GM18858 (cell line): ENCODE results near the gene IL17D.

Experiments used
- ATAC-seq: cut with Tn5 transposase; IDR thresholded peaks from one replicate; pipeline ENCODE4 v1.9.1; 2021; ENCODE audit not compliant: unreplicated experiment

The IL17D gene

DNA sequence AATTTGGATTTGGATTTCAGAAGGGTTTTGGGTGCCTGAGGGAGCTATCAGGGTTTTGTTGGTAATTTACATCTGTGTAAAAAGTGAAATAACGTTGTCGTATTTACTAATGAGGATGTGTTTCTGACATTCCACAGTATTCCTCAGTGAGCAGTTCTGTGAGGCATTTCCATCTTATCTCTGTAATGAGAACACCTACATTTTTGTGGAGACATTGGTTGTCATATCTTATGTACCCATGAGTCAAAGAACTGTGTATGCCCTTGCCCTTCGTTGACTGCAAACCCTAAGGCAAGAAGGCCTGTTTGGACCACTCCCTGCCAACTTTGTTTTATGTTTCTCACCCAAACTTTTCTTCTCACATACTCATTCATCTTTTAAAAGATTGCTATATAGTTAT, 14.2 kb upstream of the IL17D start:
- no peak for ATAC-seq

DNA sequence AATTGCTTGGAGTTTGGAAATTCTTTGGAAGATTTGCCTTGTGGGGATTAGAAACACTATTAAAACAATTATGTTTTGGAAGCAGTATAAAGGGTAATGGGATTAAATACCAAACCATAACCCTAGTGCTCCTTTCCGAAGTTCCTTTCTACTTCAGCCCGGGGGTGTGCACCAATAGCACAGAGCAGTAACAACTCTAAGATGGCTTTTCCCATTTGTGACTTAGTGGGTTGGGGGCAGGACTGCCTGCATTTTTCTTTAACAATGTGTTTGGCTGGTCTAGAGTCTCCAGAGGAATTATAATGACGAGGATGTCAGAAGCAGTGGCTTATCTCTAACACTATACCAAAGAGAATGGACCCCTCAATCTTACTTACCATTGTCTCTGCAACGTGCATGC, 11.9 kb upstream of the IL17D start:
- ATAC-seq: no peak

DNA sequence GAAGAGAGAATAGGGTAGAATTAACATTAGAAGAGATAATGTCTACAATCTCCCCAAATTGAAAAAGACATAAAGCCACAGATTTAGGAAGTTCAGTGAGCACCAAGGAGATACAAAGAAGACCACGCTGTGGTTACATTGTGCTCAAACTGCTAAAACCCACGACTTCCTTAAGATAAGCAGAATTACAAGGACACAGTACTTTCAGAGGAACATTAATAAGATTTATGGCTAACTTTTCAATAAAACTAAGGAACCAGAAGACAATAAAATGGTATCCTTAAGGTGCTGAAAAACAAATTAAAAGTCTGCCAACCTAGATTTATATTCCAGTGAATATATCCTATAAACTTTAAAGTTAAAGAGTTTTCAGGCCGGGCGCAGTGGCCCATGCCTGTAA, 7.4 kb upstream of the IL17D start:
- no peak for ATAC-seq

DNA sequence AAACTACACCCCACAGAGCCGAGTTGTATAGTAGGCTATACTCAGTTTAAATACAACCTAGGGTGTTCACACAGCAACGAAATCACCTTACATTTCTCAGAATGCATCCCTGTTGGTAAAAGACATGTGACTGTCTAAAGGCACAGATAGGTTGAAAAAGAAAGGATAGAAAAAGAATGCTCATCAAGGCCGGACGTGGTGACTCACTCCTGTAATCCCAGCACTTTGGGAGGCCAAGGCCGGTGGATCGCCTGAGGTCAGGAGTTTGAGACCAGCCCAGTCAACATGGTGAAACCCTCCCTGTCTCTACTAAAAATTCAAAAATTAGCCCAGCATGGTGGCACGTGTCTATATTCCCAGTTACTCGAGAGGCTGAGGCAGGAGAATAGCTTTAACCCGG, 3.8 kb upstream of the IL17D start:
- no peak for ATAC-seq

DNA sequence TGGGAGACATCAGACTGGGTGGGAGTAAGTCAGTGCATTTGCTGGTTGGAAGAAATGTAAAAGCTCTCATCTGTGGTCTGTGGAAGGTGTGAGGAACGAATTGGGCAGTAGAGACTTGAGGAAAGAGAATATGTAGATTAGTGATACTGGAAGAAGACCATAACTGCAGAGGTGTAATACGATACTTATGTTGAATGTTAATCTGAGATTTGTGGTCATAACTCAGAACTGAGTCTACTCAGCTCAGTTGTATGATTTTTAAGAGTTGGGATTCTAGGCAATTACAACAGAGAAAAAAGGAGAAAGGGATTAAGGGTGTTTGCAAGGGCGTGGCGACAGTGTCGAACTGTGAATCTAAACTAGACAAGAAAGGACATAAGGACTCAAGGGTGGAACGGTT, 3.2 kb upstream of the IL17D start:
- ATAC-seq: no peak

DNA sequence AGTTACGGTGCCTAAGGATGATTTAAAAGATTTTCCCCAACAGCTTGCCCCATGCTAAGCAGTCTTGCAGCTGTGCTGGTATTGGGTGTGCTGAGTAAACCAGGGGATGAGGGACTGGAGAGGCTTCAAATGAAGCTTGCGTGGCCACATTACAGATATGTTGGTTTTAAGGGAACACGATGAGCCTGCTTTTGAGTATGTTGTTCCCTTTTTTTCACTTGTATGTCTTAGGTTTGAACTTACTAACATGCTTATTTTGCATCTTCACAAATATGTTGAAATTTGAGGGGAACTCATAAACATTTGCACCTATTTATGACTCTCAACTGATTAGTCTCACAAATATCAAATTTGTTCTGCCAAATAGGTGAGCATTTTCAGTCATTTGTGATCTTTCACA, 2.0 kb upstream of the IL17D start:
- ATAC-seq: no peak

DNA sequence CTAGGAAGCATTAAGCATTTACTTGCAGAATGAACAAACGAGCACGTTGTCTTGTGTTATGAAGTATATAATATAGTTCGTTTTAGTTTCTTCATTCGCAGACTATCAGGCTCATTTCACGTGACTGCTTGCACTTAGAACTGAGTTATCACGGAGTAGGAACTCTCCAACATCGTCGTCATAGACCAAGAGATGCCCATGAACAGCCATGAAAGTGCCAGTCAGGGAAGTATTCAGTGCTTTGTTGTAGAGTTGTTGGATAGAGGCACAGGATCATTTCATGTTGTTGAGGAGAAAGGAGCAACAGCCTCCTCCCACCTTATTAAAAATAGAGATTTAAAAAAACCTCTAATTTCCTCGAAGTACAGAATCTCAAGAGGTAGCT, 977 bp upstream of the IL17D start:
- no peak for ATAC-seq

DNA sequence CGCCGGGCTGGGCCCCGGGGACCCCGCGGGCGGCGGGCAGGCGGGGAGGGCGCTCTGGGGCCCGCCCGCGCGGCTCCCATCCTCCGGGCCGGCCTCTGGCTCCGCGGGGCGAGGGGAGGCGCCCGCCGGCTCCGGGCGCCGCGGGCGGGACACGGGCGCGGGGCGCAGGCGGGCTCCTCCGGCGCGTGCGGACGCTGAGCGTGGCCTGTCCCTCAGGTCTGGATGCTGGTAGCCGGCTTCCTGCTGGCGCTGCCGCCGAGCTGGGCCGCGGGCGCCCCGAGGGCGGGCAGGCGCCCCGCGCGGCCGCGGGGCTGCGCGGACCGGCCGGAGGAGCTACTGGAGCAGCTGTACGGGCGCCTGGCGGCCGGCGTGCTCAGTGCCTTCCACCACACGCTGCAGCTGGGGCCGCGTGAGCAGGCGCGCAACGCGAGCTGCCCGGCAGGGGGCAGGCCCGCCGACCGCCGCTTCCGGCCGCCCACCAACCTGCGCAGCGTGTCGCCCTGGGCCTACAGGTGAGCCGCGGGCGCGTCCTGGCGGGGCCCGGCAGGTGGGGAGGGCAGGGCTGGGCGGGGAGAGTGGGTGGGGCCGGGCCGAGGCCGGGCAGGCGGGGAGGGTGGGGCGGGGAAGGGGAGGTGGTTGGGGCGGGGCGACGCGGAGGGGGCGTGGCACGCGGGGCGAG, 420 bp downstream of the IL17D start:
- peak; percentile 90 for ATAC-seq

DNA sequence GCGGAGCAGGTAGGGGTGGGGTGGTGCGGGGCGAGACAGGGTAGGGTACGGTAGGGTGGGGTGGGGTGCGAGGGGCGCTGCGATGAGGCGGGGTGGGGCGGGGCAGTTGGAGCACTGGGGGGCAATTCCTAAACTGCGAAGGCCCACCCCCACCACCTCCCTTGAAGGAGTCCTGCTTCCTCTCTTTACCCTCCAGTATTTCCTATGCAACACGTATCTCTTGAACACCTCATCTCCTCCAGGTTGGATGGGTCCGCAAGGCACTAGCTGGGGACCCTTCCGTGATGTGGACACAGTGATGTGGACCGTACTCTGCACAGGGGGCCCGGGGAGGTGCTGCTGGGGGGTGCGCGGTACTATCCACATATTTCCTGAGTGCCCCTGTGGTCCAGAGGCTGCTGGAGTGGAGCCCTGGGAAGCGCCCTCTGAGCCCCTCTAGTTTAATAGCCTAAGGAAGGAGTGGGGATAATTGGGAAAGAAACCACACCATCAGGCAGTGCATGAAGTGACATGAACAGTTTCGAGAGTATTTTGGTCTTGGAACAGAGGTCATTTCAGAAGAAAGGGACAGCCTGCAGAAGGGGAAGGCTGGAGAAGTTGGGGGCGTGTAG, 1.1 kb downstream of the IL17D start:
- no peak for ATAC-seq

DNA sequence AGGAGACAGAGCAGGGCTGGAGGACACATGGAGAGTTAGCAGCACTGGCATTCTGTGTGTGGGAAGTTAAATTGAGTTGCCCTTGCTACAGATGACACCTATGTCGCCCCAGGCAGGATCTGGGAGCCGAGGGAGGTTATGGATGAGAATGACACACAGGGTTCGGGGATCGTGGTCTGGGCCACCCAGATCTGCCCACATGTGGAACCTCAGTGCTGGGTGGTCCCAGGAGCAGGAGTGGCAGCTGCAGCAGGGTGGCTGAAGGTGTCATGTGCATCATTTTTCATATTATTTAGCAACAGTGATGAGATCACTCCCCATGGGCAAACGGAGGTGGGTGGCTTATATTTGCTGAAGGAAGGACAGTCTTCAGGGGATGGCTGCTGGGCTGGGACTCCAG, 3.2 kb downstream of the IL17D start:
- ATAC-seq: no peak

DNA sequence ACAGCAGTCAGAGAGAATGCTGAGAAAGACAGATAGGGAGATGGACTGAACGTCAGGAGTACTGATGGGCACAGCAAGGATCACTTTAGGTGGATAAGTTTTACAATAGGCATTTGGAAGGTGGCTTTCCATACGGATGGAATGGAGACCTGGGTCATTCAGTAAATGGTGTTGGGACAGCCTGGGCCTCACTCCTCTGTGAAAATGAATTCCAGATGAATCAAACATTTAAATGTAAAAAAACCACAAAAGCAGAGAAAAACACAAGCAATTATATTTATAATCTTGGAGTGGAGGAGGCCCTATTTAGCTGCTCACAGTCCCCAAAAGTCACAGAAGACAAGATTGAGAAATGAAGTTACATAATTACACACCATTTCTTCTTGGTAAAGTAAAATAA, 4.7 kb downstream of the IL17D start:
- ATAC-seq: no peak

DNA sequence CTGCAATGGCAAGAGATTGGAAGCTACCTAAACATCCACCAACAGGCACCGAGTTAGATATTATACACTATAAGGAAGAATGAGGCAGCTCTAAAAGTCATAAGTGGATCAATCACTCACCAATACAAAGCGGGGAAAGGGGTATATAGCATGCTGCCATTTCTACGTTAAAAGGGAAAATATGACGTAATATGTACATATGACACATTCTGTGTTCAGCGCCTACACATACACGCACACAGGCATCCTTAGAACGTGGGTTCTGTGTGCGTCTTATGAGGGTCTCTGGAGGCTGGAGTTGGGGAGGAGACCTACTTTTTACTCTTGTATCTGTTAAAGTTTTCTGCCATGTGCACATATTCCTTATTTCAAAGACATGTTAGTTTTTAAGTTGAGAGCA, 5.9 kb downstream of the IL17D start:
- ATAC-seq: no peak

DNA sequence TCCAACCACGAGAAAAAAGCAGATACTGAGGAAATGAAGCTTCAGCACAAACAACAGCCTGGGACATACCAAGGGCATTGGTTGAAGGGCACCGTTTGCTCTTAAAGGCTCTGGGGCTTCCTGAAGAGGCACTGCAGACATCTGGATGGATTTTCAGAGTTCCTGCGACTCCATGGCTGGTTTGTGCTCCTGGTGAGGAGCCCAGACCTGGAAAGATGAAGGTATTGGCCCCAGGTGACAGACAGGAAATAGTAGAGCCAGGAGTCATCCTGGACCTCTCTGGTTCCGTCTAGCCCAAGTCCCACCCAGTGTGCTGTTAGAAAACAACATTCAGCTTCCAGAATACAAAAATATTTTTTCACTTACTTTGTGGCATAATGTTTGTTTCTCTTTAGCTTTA, 6.3 kb downstream of the IL17D start:
- ATAC-seq: no peak

DNA sequence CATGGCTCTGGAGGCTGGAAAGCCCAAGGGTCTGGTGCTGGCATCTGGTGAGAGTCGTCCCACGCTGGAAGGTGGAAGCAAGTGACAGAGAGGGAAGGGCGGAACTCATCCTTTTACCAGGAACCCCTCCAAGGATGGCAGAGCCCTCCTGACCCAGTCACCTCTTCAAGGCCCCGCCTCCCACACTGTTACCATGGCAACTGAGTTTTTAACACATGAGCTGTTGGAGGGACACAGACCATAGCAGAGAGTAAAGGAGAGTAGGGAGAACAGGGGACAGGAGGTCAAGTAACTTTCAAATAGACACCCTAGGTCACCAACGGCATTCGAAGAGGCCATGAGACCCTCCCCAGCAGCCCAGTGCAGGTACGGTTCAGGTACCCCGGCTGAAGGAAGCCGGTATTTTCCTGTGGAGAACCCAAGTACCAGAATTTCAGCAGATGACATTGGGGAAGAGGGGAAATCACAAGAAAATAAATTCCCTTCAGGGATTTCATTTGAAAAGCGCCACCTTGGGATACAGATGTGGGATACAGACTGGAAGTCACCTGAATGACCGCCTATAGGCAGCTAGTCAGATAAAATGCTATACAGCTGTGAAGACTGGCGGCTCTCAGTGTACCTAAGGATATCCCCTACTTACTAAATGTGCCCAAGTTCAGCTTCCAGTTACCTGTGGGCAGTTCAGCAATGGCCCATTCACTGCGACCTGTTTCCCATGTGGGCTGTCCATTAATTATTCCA, 8.0 kb downstream of the IL17D start:
- ATAC-seq: no peak

DNA sequence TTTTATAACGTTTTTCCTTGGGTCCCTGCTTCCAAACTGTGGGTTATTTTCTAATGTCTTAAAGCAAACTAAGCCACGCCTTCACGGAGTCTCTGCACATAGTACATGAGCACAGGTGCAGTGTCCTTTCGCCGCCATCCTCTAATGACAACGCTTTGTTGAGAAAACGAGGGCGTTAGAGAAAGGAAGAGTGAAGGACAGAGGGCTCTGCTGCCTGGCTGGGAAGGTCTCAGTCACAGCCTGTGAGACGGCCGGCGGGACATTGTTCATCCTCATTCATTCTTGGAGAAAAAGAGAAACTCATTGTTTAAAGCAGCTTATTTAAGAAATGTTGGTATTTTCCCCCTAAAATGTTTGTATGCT, 9.5 kb downstream of the IL17D start:
- no peak for ATAC-seq

DNA sequence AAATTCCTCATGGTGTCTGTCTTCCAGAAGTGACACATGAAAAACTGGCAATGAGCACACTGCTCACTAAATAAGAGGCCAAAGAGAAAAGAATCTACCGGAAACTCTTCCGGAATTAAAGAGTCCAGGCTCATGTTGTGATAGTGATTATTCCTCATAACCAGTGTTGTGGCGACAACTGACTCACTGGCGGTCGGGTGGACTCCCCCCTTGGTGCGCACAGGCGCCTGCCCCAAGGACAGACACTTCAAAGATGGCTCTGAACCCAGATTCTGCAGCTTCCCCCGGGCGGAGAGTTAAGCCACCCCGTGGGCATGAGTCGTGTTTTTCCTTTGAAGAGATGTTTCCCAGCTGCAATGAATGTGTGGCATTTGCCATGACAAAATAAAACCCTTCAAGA, 10.3 kb downstream of the IL17D start:
- ATAC-seq: no peak

DNA sequence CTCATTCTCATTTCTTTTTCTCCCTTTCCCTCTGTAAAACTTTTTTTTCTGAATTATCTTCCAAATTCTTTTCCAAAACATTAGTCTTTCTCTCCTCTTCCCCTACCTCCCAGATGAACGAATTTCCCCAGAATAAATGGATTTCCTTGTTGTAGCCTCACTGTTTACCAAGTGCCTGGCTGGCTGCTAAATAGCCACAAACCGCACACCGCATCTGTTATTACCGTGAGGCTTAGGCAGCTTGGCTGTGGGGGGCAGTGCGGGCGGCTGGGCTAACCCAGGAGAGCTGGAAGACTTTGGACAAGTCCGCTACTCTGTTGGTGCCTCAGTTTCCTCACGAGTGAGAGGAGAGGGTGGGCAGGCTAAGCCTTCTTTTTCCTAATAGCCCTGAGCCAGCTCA, 10.7 kb downstream of the IL17D start:
- no peak for ATAC-seq

DNA sequence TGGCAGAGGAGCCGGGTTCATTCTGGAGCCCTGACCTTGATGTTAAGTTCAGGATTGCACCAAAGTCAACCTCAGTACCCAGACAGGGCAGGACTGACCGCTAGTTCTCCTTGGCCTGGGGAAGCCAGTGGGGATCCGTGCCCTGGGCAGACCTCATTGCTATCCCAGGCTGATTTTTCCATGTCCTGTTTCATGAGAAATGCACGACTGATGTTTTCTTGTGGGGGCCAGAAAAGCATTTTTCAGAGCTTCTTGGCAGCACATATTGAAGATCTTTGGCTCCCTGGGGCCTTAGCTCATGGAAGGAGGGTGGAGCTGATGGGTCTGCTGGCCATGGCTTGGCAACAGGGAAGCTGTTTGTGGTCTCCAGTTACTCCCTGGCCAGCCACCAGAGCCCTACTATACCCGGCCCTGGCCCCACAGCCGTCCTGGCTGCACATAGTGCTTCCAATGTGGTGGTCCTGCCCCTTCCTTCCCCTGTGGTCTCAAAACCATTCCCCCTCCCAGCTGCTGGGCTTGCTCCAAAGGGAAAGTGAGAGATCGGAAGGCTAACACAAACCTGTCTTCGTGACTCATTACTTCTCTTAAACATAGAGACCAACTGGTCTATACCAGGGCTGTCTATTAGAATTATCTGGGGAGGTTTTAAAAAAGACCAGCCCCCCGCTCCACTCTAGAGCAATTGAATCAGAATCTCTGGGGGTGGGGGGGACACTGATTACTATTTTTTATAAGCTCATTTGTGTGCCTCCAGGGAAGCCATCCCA, 11.2 kb downstream of the IL17D start:
- ATAC-seq: no peak

DNA sequence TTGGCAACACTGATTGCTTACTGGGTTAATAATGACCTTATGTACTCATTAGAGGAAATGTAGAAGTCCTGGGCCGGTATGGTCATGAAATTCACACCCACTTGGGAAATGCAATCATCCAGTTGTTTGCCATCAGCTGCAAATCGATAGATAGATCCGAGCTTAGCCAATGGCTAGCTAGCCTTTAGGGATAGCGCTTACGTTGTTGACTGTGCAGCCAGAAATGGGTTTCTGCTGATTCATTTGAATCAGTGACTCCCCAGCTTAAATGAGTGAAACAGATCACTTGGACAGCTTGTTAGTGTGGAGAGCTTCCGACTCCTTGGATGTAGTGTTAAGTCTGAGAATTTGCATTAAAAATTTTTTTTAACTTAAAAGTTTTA, 11.8 kb downstream of the IL17D start:
- ATAC-seq: no peak

DNA sequence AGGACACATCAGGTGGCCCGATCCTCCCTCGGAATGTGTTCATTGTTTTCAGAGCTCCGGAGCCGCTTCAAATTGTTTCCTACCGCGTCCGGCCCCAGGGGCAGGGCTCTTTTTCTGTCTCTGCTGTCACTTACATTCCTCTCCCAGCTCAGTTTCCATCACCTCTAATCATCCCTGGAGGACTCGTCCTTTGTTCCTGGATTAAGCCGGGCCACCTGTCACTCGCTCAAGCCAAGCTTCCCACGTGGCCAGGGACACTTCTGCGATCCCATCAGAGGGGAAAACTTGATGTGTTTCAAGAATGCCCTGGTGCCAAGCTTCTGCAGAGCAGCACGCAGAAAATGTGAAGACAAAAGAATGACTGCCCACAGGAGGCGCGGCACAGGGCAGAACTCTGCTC, 13.5 kb downstream of the IL17D start:
- ATAC-seq: no peak

DNA sequence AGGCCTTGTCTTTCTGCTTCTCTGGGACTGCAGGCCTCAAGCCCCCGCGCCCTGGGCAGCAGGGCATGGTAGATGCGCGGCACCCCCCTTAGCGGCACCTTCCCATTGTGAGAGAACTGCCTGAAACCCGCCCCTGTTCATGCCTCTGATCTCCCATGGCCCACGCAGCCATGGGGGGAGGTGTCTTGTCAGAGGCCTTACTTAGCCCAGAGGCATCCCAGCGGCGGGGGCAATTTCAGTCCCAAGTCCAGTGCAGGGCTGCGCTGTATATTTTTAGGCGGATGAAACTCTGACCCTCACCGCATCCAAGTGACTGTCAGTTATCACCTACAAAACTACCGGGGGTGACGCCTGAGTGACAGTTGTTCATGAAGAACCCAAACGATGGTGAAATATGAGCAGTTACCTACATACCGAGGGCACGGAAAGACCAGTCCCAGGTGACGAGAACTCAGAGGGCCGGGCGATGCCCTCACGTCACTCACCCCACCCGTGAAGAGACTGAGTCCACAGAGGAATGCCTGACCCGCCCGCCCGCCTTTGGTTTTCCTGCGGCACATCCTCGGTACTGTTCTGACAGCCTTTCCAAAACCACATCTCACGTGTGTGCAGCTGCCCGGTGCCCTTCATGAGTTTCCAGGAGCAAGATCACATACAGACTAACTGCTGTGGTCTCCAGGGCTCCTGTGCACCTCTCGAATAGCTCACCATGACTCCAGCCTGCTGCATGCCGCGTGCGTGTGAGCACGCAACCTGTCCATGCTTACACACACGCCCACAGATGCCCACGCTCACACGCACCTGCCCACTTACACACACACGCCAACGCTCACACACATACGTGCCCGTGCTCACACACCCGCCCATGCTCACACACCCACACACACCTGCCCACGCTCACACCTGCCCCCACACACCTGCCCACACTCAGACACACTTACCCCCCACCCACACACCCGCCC, 14.4 kb downstream of the IL17D start:
- ATAC-seq: no peak
